OCI-LY1 (cell line): Measurements from ENCODE around the gene EWSR1.

Experiments used
- H2AFZ ChIP-seq: fragments of 200-600 bp; sonication (generic), shearing (Covaris generic); 2 replicates; pipeline ENCODE4 v1.6.0; 2014; ENCODE audit warnings: antibody characterized with exemption, mild to moderate bottlenecking, low read length
- H3F3A ChIP-seq: fragments of 200-600 bp; sonication (generic), shearing (Covaris generic); 2 replicates; pipeline ENCODE4 v1.6.0; 2014; ENCODE audit warnings: mild to moderate bottlenecking, antibody characterized with exemption, low read length, moderate library complexity; ENCODE audit not compliant: insufficient read depth
- H3K27ac ChIP-seq: fragments of 200-600 bp; sonication (generic); 2 replicates; pipeline ENCODE4 v1.5.1; 2014; ENCODE audit warnings: low read length, mixed run types, mild to moderate bottlenecking, low read depth; ENCODE audit not compliant: poor library complexity, severe bottlenecking
- H3K27me3 ChIP-seq: fragments of 200-600 bp; sonication (generic); 2 replicates; pipeline ENCODE4 v1.6.0; 2014; ENCODE audit warnings: antibody characterized with exemption, mild to moderate bottlenecking, low read length, moderate library complexity; ENCODE audit not compliant: insufficient read depth
- H3K36me3 ChIP-seq: fragments of 200-600 bp; sonication (generic); 2 replicates; pipeline ENCODE4 v1.6.1; 2014; ENCODE audit warnings: mild to moderate bottlenecking, antibody characterized with exemption, low read length, moderate library complexity, mixed read lengths; ENCODE audit not compliant: insufficient read depth
- H3K4me1 ChIP-seq: fragments of 200-600 bp; sonication (generic); 2 replicates; pipeline ENCODE4 v1.5.1; 2014; ENCODE audit warnings: mild to moderate bottlenecking, low read length, moderate library complexity; ENCODE audit not compliant: insufficient read depth, severe bottlenecking
- H3K4me2 ChIP-seq: fragments of 200-600 bp; sonication (generic), shearing (Covaris generic); 2 replicates; pipeline ENCODE4 v1.6.1; 2014; ENCODE audit warnings: low read length
- H3K4me3 ChIP-seq: fragments of 200-600 bp; sonication (generic); 2 replicates; pipeline ENCODE4 v1.5.1; 2014; ENCODE audit warnings: low read length, low read depth, mild to moderate bottlenecking, mixed read lengths; ENCODE audit not compliant: poor library complexity, severe bottlenecking
- H3K79me2 ChIP-seq: fragments of 200-600 bp; shearing (Covaris generic); 2 replicates; pipeline ENCODE4 v1.6.1; 2016; ENCODE audit warnings: mixed run types, low read length, mixed read lengths; ENCODE audit not compliant: insufficient read depth
- H3K9ac ChIP-seq: fragments of 200-600 bp; sonication (generic), shearing (Covaris generic); 2 replicates; pipeline ENCODE4 v1.6.1; 2014; ENCODE audit warnings: mild to moderate bottlenecking, low read length, mixed read lengths
- H3K9me2 ChIP-seq: fragments of 200-600 bp; sonication (generic), shearing (Covaris generic); 2 replicates; pipeline ENCODE4 v1.6.1; 2014; ENCODE audit warnings: low read depth, mild to moderate bottlenecking, low read length, mixed read lengths
- H3K9me3 ChIP-seq: fragments of 200-600 bp; shearing (Covaris generic); 2 replicates; pipeline ENCODE4 v1.6.1; 2014; ENCODE audit warnings: low read length, mixed read lengths
- H4K20me1 ChIP-seq: fragments of 200-600 bp; sonication (generic), shearing (Covaris generic); 2 replicates; pipeline ENCODE4 v1.6.0; 2016; ENCODE audit warnings: mild to moderate bottlenecking, low read length; ENCODE audit not compliant: insufficient read depth
- EZH2 ChIP-seq: fragments of 200-600 bp; sonication (generic), shearing (Covaris generic); IDR thresholded peaks from 2 replicates; pipeline ENCODE4 v1.8.0; 2017; ENCODE audit warnings: borderline replicate concordance, mixed run types, mild to moderate bottlenecking, antibody characterized with exemption, low read length, moderate library complexity, mixed read lengths
- TF ChIP-seq, protein P1 (sequence below): fragments of 200-600 bp; sonication (generic), shearing (Covaris generic); IDR thresholded peaks from 2 replicates; pipeline ENCODE4 v1.5.1; 2017; ENCODE audit warnings: mild to moderate bottlenecking, antibody characterized with exemption, low read length, moderate library complexity, mixed read lengths

EWSR1 gene

DNA sequence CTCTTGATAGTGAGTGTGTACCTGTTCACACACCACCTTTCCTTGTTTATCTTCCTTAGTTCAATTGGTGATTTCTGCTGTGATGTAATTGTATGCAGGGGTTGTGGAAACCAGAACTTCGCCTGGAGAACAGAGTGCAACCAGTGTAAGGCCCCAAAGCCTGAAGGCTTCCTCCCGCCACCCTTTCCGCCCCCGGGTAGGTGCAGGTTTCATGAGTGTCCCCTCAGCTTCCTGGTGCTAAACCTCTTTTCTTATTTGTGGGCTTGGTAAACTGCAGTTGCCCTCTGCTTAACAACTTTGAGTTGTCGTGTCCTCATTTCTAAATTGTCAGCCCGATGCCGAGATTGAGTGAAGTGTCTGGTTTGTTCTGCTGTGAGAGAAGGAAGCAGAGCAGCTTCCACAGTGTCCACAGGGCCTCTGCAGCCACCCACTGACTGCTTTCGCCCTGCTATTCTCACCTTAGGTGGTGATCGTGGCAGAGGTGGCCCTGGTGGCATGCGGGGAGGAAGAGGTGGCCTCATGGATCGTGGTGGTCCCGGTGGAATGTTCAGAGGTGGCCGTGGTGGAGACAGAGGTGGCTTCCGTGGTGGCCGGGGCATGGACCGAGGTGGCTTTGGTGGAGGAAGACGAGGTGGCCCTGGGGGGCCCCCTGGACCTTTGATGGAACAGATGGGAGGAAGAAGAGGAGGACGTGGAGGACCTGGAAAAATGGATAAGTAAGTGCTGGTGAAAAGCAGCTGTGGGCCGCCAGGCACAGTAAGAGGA is 31.2 kb downstream of the EWSR1 start:
- no peaks in the 10 kb centered on the region for H3K4me1 ChIP-seq

GRCh38 chr22:29300467-29300806 is 32.4 kb downstream of the EWSR1 start:
- H4K20me1 ChIP-seq: no peaks in the 10 kb centered on the region
- H3K4me3 ChIP-seq: no peak overlapping the region
- H3K27ac ChIP-seq: no peak overlapping the region
- peaks cover 58% of the 10 kb centered on the region for H3K36me3 ChIP-seq
- TF ChIP-seq EZH2: no peak
- TF ChIP-seq, protein P1, sequence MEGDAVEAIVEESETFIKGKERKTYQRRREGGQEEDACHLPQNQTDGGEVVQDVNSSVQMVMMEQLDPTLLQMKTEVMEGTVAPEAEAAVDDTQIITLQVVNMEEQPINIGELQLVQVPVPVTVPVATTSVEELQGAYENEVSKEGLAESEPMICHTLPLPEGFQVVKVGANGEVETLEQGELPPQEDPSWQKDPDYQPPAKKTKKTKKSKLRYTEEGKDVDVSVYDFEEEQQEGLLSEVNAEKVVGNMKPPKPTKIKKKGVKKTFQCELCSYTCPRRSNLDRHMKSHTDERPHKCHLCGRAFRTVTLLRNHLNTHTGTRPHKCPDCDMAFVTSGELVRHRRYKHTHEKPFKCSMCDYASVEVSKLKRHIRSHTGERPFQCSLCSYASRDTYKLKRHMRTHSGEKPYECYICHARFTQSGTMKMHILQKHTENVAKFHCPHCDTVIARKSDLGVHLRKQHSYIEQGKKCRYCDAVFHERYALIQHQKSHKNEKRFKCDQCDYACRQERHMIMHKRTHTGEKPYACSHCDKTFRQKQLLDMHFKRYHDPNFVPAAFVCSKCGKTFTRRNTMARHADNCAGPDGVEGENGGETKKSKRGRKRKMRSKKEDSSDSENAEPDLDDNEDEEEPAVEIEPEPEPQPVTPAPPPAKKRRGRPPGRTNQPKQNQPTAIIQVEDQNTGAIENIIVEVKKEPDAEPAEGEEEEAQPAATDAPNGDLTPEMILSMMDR: no peak
- no peak overlapping the region for H2AFZ ChIP-seq
- H3K9ac ChIP-seq: no peak overlapping the region
- no peaks in the 10 kb centered on the region for H3K9me2 ChIP-seq
- H3K9me3 ChIP-seq: no peaks in the 10 kb centered on the region
- H3K79me2 ChIP-seq: no peaks in the 10 kb centered on the region
- no peaks in the 10 kb centered on the region for H3K27me3 ChIP-seq
- H3F3A ChIP-seq: no peaks in the 10 kb centered on the region
- no peak overlapping the region for H3K4me2 ChIP-seq
- H3K4me1 ChIP-seq: no peaks in the 10 kb centered on the region

More for the DNA sequence above, 31.2 kb downstream of the EWSR1 start:
- H3K4me3 ChIP-seq: no peak overlapping the region
- no peaks in the 10 kb centered on the region for H3F3A ChIP-seq
- H3K27me3 ChIP-seq: no peaks in the 10 kb centered on the region
- H3K36me3 ChIP-seq: peaks cover 69% of the 10 kb centered on the region
- no peak overlapping the region for H3K4me2 ChIP-seq
- H3K9me3 ChIP-seq: no peaks in the 10 kb centered on the region
- H3K9me2 ChIP-seq: no peaks in the 10 kb centered on the region
- no peak overlapping the region for H3K27ac ChIP-seq
- H3K79me2 ChIP-seq: no peaks in the 10 kb centered on the region
- H4K20me1 ChIP-seq: no peaks in the 10 kb centered on the region
- H3K9ac ChIP-seq: no peak overlapping the region
- H2AFZ ChIP-seq: no peak overlapping the region
- TF ChIP-seq, protein P1: no peak
- TF ChIP-seq EZH2: no peak

- Histone ChIP-seq H3K4me1 (peaks cover 1% of the 10 kb centered on the region), H3F3A (no peaks in the 10 kb centered on the region), H3K4me3 (no peak overlapping the region), H3K27ac (no peak overlapping the region), H3K9me3 (no peaks in the 10 kb centered on the region), H3K36me3 (peaks cover 52% of the 10 kb centered on the region), H3K79me2 (no peaks in the 10 kb centered on the region), H3K9ac (no peak overlapping the region), H2AFZ (no peak overlapping the region), H3K9me2 (no peaks in the 10 kb centered on the region), H4K20me1 (no peaks in the 10 kb centered on the region), H3K27me3 (no peaks in the 10 kb centered on the region; the same call in 1 of the 2 replicates), H3K4me2 (no peak overlapping the region)
- TF ChIP-seq, protein P1: no peak
- TF ChIP-seq EZH2: no peak
Measured at GRCh38 chr22:29300807-29301601, 32.9 kb downstream of the EWSR1 start.
